IPS-18a (cell line): ENCODE results near the gene RCOR1.

Source experiments
- H3K27ac ChIP-seq: one replicate; pipeline ENCODE4 v1.5.1; 2013; ENCODE audit warnings: low read length
- H3K27me3 ChIP-seq: one replicate; pipeline ENCODE4 v1.6.1; 2013; ENCODE audit warnings: mild to moderate bottlenecking, low read length; ENCODE audit not compliant: control insufficient read depth, insufficient read depth
- H3K36me3 ChIP-seq: one replicate; pipeline ENCODE4 v1.6.1; 2013; ENCODE audit warnings: low read depth, low read length; ENCODE audit not compliant: control insufficient read depth
- H3K4me1 ChIP-seq: one replicate; pipeline ENCODE4 v1.6.1; 2013; ENCODE audit warnings: low read depth, low read length; ENCODE audit not compliant: control insufficient read depth
- H3K4me3 ChIP-seq: one replicate; pipeline ENCODE4 v1.5.1; 2013; ENCODE audit warnings: low read length
- H3K9ac ChIP-seq: one replicate; pipeline ENCODE4 v1.6.1; 2013; ENCODE audit warnings: mild to moderate bottlenecking, low read length, moderate library complexity
- H3K9me3 ChIP-seq: one replicate; pipeline ENCODE4 v1.6.1; 2013; ENCODE audit warnings: low read depth, low read length; ENCODE audit not compliant: control insufficient read depth

RCOR1 gene

DNA sequence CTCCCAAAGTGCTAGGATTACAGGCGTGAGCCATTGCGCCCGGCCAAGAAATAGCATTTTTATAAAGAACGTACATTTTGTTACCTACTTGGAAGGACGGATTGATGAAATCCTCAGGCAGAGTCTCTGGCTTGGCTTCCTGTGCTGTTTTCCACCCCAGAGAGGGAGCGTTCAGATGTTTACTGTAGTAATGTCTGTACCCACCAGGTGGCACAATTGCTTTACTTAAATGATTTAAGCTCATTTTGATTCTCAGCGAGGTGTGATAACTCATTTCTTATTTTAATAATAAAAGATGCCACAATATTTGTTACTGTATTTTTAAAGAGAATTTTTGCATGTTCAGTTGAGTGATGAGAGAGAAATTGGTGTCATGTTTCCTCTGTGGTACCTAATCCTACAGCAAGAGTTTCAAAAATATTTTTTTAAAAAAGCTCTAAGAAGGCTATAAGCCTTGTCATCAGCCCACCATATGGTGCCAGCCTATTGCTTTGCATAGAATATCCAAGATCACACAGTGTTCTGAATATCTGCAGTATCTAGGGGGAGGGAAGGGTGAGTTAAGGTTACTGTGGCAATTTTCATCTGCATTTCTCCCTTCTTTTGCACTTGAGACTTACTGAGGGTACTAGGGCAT, 102.2 kb downstream of the RCOR1 start:
- peaks cover 16% of the 10 kb centered on the region for H3K4me1 ChIP-seq
- no peaks in the 10 kb centered on the region for H3K36me3 ChIP-seq
- H3K27me3 ChIP-seq, result no peaks in the 10 kb centered on the region
- no peak overlapping the region for H3K4me3 ChIP-seq
- H3K27ac ChIP-seq, result no peak overlapping the region
- no peaks in the 10 kb centered on the region for H3K9me3 ChIP-seq
- no peak overlapping the region for H3K9ac ChIP-seq

DNA sequence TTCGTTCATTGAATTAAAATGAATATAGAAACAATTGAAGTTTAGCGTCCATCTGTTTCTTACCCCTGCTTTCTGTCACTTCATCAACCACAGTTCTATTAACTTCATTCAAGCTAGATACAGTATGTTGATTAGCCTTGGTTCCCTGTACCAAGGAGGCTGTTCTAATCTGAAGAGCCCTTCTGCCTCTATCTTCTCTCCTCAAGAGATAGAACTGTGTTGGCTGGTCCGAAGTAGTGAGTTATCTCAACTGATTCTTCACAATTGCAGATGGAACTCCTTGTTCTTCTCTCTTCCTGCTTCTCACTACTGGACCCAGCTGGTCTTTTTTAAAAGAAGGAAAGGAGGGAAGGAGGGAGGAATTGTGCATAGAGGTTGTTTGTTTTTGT, 102.7 kb downstream of the RCOR1 start:
- no peak overlapping the region for H3K4me3 ChIP-seq
- no peak overlapping the region for H3K27ac ChIP-seq
- no peaks in the 10 kb centered on the region for H3K27me3 ChIP-seq
- H3K4me1 ChIP-seq, result peaks cover 16% of the 10 kb centered on the region
- H3K36me3 ChIP-seq, result no peaks in the 10 kb centered on the region
- H3K9ac ChIP-seq, result no peak overlapping the region
- H3K9me3 ChIP-seq, result no peaks in the 10 kb centered on the region

DNA sequence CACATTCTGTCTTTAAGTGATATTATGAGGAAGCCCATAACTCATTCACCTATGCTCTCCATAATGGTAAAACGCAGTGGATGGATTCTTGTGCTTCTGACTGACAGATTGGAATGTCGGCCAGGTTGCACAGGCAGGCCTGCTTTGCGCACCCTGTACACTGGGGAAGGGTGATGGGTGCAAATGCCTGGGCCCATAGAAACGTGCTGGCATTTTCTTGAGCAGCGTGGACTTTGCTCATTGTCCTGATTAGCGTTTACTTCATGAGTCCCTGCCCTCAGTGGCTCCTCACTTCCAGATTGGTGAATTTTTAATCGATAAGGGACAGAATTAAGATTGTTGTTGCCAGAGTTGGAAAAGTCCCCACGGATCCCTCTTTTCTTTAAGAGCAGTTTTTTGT, 103.9 kb downstream of the RCOR1 start:
- Histone ChIP-seq H3K27ac (no peak overlapping the region), H3K9ac (no peak overlapping the region), H3K36me3 (no peaks in the 10 kb centered on the region), H3K27me3 (no peaks in the 10 kb centered on the region), H3K9me3 (no peaks in the 10 kb centered on the region), H3K4me1 (peaks cover 16% of the 10 kb centered on the region), H3K4me3 (no peak overlapping the region)

DNA sequence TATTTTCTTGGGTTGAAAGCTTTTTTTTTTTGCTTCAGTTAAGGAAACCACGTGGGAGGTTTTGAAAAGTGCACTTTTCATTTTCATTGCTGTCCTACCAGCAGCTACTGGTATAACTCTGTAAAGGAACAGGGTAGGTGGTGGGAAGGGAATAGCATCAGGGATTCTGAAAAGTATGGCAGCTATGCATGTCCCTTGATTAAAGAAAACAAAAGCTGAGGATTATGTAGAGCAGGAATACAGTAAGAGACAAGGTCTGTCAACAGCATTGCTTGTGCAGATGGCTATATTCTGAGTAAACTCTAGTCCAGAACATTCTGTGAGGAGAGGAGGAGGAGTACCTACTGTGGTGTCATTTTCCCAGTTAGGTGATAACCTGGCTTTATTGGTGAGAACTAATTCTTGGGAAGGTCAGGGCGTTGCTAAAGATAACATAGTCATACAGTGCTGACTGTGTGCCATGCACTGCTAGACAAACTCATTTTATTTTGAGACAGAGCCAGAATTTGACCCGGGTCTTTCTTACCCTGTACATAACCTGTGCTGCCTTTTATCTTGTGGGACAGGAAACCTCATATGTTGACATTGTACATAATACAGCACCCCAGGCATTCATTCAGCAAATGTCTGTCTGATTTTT, 104.5 kb downstream of the RCOR1 start:
- H3K27ac ChIP-seq, result no peak overlapping the region
- no peaks in the 10 kb centered on the region for H3K27me3 ChIP-seq
- peaks cover 16% of the 10 kb centered on the region for H3K4me1 ChIP-seq
- no peaks in the 10 kb centered on the region for H3K9me3 ChIP-seq
- H3K4me3 ChIP-seq, result no peak overlapping the region
- H3K36me3 ChIP-seq, result no peaks in the 10 kb centered on the region
- H3K9ac ChIP-seq, result no peak overlapping the region

DNA sequence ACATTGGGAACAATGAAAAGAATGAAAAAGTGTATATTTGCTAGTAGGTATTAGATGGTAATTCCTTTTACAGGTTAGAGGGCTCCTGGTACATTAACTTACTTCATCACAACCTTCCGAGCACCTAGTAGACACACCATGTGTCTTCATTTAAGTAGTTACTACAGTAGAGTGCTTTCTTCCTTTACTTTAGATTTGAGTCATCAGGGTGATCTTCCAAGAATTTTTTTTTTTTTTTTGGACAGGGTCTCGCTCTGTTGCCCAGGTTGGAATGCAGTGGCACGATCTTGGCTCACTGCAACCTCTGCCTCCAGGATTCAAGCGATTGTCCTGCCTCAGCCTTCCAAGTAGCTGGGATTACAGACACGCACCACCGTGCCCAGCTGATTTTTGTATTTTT, 105.1 kb downstream of the RCOR1 start:
- Histone ChIP-seq H3K27ac (no peak overlapping the region), H3K4me1 (peaks cover 16% of the 10 kb centered on the region), H3K36me3 (no peaks in the 10 kb centered on the region), H3K9me3 (no peaks in the 10 kb centered on the region), H3K4me3 (no peak overlapping the region), H3K9ac (no peak overlapping the region), H3K27me3 (no peaks in the 10 kb centered on the region)

DNA sequence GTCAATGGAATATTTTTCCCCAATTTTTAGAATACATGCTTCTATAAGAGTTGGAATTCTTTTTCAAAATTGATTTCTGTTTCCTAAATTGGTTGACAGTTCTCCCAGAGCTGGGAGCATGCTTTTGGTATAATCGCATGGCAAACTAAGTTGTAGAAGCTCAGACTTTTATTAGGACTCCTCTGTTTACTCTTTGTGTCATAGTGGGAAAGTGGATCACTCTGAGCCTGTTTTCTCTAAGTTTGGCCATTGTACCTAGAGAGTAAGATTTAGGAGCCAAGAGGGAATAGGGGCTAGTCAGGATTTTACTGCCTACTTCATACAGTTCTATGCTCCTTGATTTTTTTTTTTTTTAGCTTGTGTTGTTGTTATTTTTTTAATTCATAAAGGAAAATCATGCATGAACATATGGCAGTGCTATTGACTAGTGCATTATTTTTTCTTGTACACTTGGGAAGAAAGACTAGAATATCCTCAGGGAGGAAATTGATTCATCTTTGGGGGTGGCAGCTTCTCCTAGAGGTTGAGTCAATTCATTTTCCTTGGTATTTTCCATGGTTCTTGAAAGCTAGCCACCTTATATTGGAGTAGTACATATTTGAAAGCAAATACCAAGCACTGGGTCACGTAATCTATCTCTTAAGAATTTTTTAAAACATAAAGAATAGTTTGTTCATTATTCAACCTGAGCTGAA, 107.1 kb downstream of the RCOR1 start:
- no peak overlapping the region for H3K27ac ChIP-seq
- H3K27me3 ChIP-seq, result no peaks in the 10 kb centered on the region
- peaks cover 5% of the 10 kb centered on the region for H3K4me1 ChIP-seq
- no peak overlapping the region for H3K4me3 ChIP-seq
- no peaks in the 10 kb centered on the region for H3K9me3 ChIP-seq
- peaks cover 7% of the 10 kb centered on the region for H3K36me3 ChIP-seq
- no peak overlapping the region for H3K9ac ChIP-seq

DNA sequence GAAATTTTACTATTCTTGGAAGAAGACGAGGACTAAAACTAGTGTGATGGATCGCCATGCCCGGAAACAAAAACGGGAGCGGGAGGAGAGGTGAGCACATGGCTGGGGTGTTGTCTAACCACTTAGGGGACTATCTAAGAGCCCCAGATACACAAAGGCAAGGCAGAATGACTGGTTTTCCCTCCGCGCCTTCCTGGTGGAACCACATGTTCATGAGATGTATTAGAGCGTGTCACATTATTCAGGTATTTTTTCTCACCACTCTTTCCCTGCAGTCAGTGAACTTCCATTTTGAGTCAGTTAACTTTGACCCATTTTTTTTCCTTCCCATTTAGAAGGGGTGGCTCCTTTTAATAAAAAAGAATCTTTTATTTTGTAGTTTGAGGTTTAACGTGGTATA, 116.0 kb downstream of the RCOR1 start:
- Histone ChIP-seq H3K27me3 (no peaks in the 10 kb centered on the region), H3K9ac (no peak overlapping the region), H3K4me1 (no peaks in the 10 kb centered on the region), H3K27ac (no peak overlapping the region), H3K4me3 (no peak overlapping the region), H3K9me3 (no peaks in the 10 kb centered on the region), H3K36me3 (peaks cover 25% of the 10 kb centered on the region)

DNA sequence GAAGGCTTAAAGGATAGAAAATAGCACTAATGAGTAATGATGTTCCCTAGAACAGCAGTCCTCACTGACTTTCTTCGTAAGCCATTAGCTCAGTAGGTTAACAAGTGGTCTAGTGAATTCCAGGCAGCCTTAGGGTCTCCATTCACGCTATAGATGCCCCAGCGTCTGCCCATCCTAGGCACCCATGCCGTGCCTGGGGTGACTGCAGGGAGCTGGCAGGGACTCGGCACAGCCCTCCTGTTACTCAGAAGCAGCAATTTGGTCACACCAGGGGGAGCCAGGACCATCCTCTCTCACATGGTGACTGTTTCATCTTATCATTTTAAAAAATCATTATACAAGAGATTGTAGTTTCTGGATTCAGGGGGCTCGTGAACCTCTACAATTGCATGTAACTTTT, 118.8 kb downstream of the RCOR1 start:
- Histone ChIP-seq H3K9ac (no peak overlapping the region), H3K27ac (no peak overlapping the region), H3K4me3 (no peak overlapping the region), H3K27me3 (no peaks in the 10 kb centered on the region), H3K4me1 (no peaks in the 10 kb centered on the region), H3K9me3 (no peaks in the 10 kb centered on the region), H3K36me3 (peaks cover 29% of the 10 kb centered on the region)

DNA sequence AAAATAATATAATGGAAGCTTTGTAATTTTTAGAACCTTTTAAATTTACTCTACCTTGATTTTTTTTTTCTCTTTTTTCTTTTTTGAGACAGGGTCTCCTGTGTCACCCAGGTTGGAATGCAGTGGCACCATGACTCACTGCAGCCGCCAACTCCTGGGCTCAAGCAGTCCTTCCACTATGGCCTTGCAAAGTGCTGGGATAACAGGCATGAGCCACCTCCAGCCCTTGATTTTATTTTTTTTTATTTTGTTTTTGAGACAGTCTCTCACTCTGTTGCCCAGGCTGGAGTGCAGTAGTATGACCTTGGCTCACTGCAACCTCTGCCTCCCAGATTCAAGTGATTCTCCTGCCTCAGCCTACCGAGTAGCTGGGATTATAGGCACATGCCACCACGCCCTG, 119.5 kb downstream of the RCOR1 start:
- peaks cover 28% of the 10 kb centered on the region for H3K36me3 ChIP-seq
- no peaks in the 10 kb centered on the region for H3K9me3 ChIP-seq
- H3K4me1 ChIP-seq, result no peaks in the 10 kb centered on the region
- H3K27ac ChIP-seq, result no peak overlapping the region
- H3K9ac ChIP-seq, result no peak overlapping the region
- H3K27me3 ChIP-seq, result no peaks in the 10 kb centered on the region
- H3K4me3 ChIP-seq, result no peak overlapping the region

DNA sequence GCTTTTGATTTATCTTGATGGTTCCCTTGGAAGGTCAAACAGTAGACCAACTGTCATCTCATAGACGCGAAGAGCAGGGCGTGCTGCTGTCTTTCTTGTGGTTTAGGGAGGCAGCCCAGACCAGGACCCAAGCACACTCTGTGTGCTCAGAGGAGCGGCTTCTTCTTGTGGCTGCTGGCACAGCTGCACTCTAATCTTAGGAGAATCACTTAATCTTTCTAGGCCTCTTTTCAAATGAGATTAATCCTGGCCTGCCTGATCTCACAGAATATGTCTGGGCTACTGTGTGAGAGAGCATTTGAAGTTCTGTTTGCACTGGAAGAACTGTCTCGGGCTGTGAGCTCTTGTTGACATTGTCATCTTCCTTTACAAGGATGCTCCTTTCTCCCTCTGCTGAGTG, 124.8 kb downstream of the RCOR1 start:
- no peaks in the 10 kb centered on the region for H3K9me3 ChIP-seq
- no peak overlapping the region for H3K4me3 ChIP-seq

DNA sequence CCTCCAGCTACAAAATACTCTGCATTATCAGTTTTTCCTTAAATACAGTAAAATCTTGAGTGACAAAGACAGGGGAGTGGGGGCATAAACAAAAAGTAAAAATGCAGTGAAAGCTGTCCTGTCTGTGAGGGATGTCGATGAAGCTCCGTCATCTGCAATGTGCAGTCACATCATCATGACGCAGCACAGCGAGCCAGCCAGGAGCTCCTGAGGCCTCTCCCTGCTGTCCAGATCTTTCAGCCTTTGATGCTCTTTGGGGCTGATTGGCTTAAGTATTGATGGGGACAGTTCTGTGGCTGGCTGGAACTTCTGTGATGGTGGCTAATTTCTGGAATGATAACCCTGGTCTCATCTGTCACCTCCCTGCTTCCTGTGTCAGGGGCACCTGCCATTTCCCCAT, 130.2 kb downstream of the RCOR1 start:
- H3K36me3 ChIP-seq, result peaks cover 39% of the 10 kb centered on the region
- no peak overlapping the region for H3K9ac ChIP-seq

More for the DNA sequence above, 124.8 kb downstream of the RCOR1 start:
- H3K27me3 ChIP-seq, result no peaks in the 10 kb centered on the region
- H3K9ac ChIP-seq, result no peak overlapping the region
- no peaks in the 10 kb centered on the region for H3K4me1 ChIP-seq
- H3K36me3 ChIP-seq, result peaks cover 13% of the 10 kb centered on the region
- H3K27ac ChIP-seq, result no peak overlapping the region

DNA sequence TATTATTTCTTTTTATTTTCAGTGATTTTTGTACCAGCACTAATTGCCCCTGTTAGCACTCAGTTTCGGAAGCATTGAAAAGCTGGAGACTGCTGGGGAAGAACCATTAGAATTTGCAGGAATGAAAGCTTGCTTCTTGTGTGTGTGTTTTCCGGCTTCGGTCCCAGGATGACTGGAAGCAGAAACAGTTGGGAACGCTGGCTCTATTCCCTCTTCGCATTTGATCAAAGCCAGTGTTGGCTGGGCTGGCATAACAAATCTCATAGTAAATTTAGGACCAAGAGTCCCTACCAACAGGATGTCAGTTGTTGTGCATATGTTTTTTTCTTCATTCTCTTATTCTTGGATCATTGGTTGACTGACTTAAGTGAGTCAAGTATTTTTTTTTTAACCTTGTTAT, 131.2 kb downstream of the RCOR1 start:
- Histone ChIP-seq H3K9ac (no peak overlapping the region), H3K27ac (no peak overlapping the region), H3K4me3 (no peak overlapping the region), H3K36me3 (peaks cover 49% of the 10 kb centered on the region), H3K27me3 (no peaks in the 10 kb centered on the region), H3K4me1 (peaks cover 4% of the 10 kb centered on the region), H3K9me3 (no peaks in the 10 kb centered on the region)

More for the DNA sequence above, 130.2 kb downstream of the RCOR1 start:
- Histone ChIP-seq H3K27me3 (no peaks in the 10 kb centered on the region), H3K9me3 (no peaks in the 10 kb centered on the region), H3K27ac (no peak overlapping the region), H3K4me1 (peaks cover 4% of the 10 kb centered on the region), H3K4me3 (no peak overlapping the region)
